ENCODE measurements around the gene EID2. TPM values are rescaled to one million over a fixed set of nuclear protein-coding genes. Genes with fewer than 3 reads are reported as not detected.
A peak's percentile ranks its signal among the peaks of the same experiment; 100 is the strongest.

EID2 gene
- total RNA-seq, 1 donor from 2014 or later = 11.6 TPM

GRCh38 chr19:39568604-39569003 is 28.6 kb upstream of the EID2 start:
- H3K27me3 ChIP-seq (ENCODE audit: control insufficient read depth, insufficient read depth, low read length) = no peaks in the 10 kb centered on the region
- no peak for TF ChIP-seq CTCF (IDR thresholded peaks at IDR 0.05; ENCODE audit: insufficient read depth, low read length, poor library complexity, severe bottlenecking)
- DNase-seq (ENCODE audit: low read depth) = no peak
- no peak overlapping the region for H3K4me3 ChIP-seq (ENCODE audit: low read depth, low read length)
- no peaks in the 10 kb centered on the region for H3K36me3 ChIP-seq (ENCODE audit: control insufficient read depth, insufficient read depth, low read length)

GRCh38 chr19:39566064-39566463 is 26.1 kb upstream of the EID2 start:
- no peak for TF ChIP-seq CTCF (IDR thresholded peaks at IDR 0.05; ENCODE audit: insufficient read depth, low read length, poor library complexity, severe bottlenecking)
- no peak for DNase-seq (ENCODE audit: low read depth)
- no peak overlapping the region for H3K4me3 ChIP-seq (ENCODE audit: low read depth, low read length)
- H3K27me3 ChIP-seq (ENCODE audit: control insufficient read depth, insufficient read depth, low read length) = no peaks in the 10 kb centered on the region
- H3K36me3 ChIP-seq (ENCODE audit: control insufficient read depth, insufficient read depth, low read length) = no peaks in the 10 kb centered on the region

DNA sequence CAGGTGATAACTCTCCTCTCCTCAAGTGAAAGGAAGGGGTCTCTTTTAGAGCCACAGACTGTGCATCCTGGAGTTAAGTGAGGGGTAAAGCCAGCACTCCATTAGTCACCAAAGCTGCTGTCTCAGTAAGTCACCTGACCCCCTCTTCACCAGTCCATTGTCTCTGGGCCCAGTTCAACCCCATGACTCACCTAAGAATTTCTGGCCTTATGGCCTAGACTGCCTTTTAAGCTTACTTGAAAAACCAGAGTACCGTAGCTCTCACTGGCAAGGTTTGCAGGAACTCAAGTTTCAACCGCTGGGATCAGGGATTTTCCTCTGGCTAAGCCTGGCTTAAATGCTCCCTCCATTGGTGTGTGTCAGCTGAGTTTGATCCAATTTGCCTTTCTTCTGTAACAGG is 23.4 kb upstream of the EID2 start:
- TF ChIP-seq CTCF (IDR thresholded peaks at IDR 0.05; ENCODE audit: insufficient read depth, low read length, poor library complexity, severe bottlenecking) = no peak
- Histone ChIP-seq H3K36me3 (ENCODE audit: control insufficient read depth, insufficient read depth, low read length) (no peaks in the 10 kb centered on the region), H3K27me3 (ENCODE audit: control insufficient read depth, insufficient read depth, low read length) (no peaks in the 10 kb centered on the region), H3K4me3 (ENCODE audit: low read depth, low read length) (no peak overlapping the region)
- peak; percentile 67 for DNase-seq (ENCODE audit: low read depth)

DNA sequence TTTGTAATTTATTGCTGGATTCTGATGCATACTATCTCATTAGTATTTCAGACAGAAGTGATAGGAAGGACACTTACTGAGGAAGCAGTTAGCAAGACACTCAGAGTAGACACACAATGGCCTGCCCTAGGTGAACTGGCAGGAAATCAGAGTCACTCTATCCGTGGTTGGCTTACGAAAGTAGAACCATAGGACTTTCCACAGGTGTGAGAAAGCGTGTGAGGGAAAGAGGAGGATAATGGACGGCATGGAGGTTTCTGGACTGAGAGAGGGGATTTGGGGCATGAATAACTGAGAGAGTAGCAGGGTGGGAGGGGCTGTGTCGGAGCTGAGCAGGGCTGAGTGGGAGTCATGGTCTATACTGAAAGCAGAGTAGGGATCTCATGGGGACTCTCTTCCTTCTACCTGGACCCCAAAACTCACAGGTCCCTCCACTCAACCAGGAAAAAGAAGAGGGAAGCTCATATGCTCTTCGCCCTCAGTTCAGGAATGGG is 18.7 kb upstream of the EID2 start:
- Histone ChIP-seq H3K36me3 (ENCODE audit: control insufficient read depth, insufficient read depth, low read length) (no peaks in the 10 kb centered on the region), H3K4me3 (ENCODE audit: low read depth, low read length) (no peak overlapping the region), H3K27me3 (ENCODE audit: control insufficient read depth, insufficient read depth, low read length) (no peaks in the 10 kb centered on the region)
- TF ChIP-seq CTCF (IDR thresholded peaks at IDR 0.05; ENCODE audit: insufficient read depth, low read length, poor library complexity, severe bottlenecking) = no peak
- DNase-seq (ENCODE audit: low read depth) = no peak

- no peak for TF ChIP-seq CTCF (IDR thresholded peaks at IDR 0.05; ENCODE audit: insufficient read depth, low read length, poor library complexity, severe bottlenecking)
- Histone ChIP-seq H3K4me3 (ENCODE audit: low read depth, low read length) (no peak overlapping the region), H3K27me3 (ENCODE audit: control insufficient read depth, insufficient read depth, low read length) (no peaks in the 10 kb centered on the region), H3K36me3 (ENCODE audit: control insufficient read depth, insufficient read depth, low read length) (no peaks in the 10 kb centered on the region)
- no peak for DNase-seq (ENCODE audit: low read depth)
Observed at GRCh38 chr19:39557811-39558623, 18.1 kb upstream of the EID2 start.

GRCh38 chr19:39555883-39556282 is 15.9 kb upstream of the EID2 start:
- no peaks in the 10 kb centered on the region for H3K27me3 ChIP-seq (ENCODE audit: control insufficient read depth, insufficient read depth, low read length)

More at GRCh38 chr19:39555883-39556282, 15.9 kb upstream of the EID2 start:
- no peak overlapping the region for H3K4me3 ChIP-seq (ENCODE audit: low read depth, low read length)
- H3K36me3 ChIP-seq (ENCODE audit: control insufficient read depth, insufficient read depth, low read length) = no peaks in the 10 kb centered on the region
- no peak for TF ChIP-seq CTCF (IDR thresholded peaks at IDR 0.05; ENCODE audit: insufficient read depth, low read length, poor library complexity, severe bottlenecking)
- no peak for DNase-seq (ENCODE audit: low read depth)
